GM23338 (cell line): Measurements from ENCODE around the gene TMEM53. TPM values are rescaled to one million over a fixed set of nuclear protein-coding genes. Genes with fewer than 3 reads are reported as not detected.

Experiments
- ATAC-seq: fragments of 200-7000 bp; cut with Tn5 transposase; 3 replicates; pipeline ENCODE4 v1.9.1; 2020
- DNase-seq: peaks from one replicate; pipeline ENCODE4 v3.0.0-alpha.2; 2015; ENCODE audit warnings: low spot score
- H2AFZ ChIP-seq: fragments of 200-600 bp; sonication (generic); 2 replicates; pipeline ENCODE4 v1.8.0; 2016; ENCODE audit warnings: antibody characterized with exemption, mild to moderate bottlenecking, moderate library complexity
- H3F3A ChIP-seq: fragments of 200-600 bp; sonication (generic); replicated peaks from 2 replicates; pipeline ENCODE4 v1.8.0; 2017; ENCODE audit warnings: antibody characterized with exemption, mixed run types, low read depth
- H3K27ac ChIP-seq: fragments of 200-600 bp; sonication (generic); 2 replicates; pipeline ENCODE4 v1.6.1; 2016; ENCODE audit warnings: low read depth
- H3K27me3 ChIP-seq: fragments of 200-600 bp; sonication (generic); 2 replicates; pipeline ENCODE4 v1.8.0; 2016; ENCODE audit warnings: mild to moderate bottlenecking, mixed run types, moderate library complexity; ENCODE audit not compliant: insufficient read depth
- H3K36me3 ChIP-seq: fragments of 200-600 bp; sonication (generic); 2 replicates; pipeline ENCODE4 v1.8.0; 2016; ENCODE audit warnings: mild to moderate bottlenecking; ENCODE audit not compliant: insufficient read depth
- H3K4me1 ChIP-seq: fragments of 200-600 bp; sonication (generic); 2 replicates; pipeline ENCODE4 v1.8.0; 2016; ENCODE audit warnings: mild to moderate bottlenecking, moderate library complexity; ENCODE audit not compliant: insufficient read depth
- H3K4me2 ChIP-seq: fragments of 200-600 bp; sonication (generic); 2 replicates; pipeline ENCODE4 v1.7.1; 2017; ENCODE audit warnings: mixed run types
- H3K4me3 ChIP-seq: fragments of 200-600 bp; sonication (generic); 2 replicates; pipeline ENCODE4 v1.6.1; 2016; ENCODE audit warnings: mixed run types
- H3K79me2 ChIP-seq: fragments of 200-600 bp; sonication (generic); replicated peaks from 2 replicates; pipeline ENCODE4 v1.8.0; 2017; ENCODE audit warnings: mild to moderate bottlenecking; ENCODE audit not compliant: insufficient read depth
- H3K9me2 ChIP-seq: fragments of 200-600 bp; sonication (generic); 2 replicates; pipeline ENCODE4 v1.8.0; 2017; ENCODE audit not compliant: insufficient read depth
- H4K20me1 ChIP-seq: fragments of 200-600 bp; sonication (generic); replicated peaks from 2 replicates; pipeline ENCODE4 v1.8.0; 2017; ENCODE audit warnings: mild to moderate bottlenecking; ENCODE audit not compliant: insufficient read depth
- H3K27ac Mint-ChIP-seq: 2 replicates; pipeline ENCODE4 v1.8.0; 2020; ENCODE audit warnings: inconsistent platforms, mild to moderate bottlenecking, moderate library complexity, mixed read lengths
- H3K27me3 Mint-ChIP-seq: 3 replicates; pipeline ENCODE4 v1.8.0; 2022; ENCODE audit warnings: low read depth, mild to moderate bottlenecking, moderate library complexity, mixed read lengths, inconsistent platforms; ENCODE audit not compliant: insufficient read depth, poor library complexity
- H3K36me3 Mint-ChIP-seq: 3 replicates; pipeline ENCODE4 v1.8.0; 2021; ENCODE audit warnings: low read depth, mild to moderate bottlenecking, inconsistent platforms, moderate library complexity, mixed read lengths
- H3K4me1 Mint-ChIP-seq: 3 replicates; pipeline ENCODE4 v1.8.0; 2020; ENCODE audit warnings: mild to moderate bottlenecking, inconsistent platforms, mixed read lengths
- H3K4me3 Mint-ChIP-seq: 3 replicates; pipeline ENCODE4 v1.8.0; 2021; ENCODE audit warnings: moderate library complexity, mild to moderate bottlenecking, inconsistent platforms, mixed read lengths
- H3K9me3 Mint-ChIP-seq: 3 replicates; pipeline ENCODE4 v1.8.0; 2020; ENCODE audit warnings: moderate library complexity, mild to moderate bottlenecking, inconsistent platforms, mixed read lengths
- EZH2 ChIP-seq: fragments of 200-600 bp; sonication (generic); IDR thresholded peaks from one replicate; pipeline ENCODE4 v1.8.0; 2017; ENCODE audit warnings: antibody characterized with exemption, mild to moderate bottlenecking, low read depth; ENCODE audit not compliant: unreplicated experiment
- EZH2phosphoT487 ChIP-seq: fragments of 200-600 bp; sonication (generic); IDR thresholded peaks from one replicate; pipeline ENCODE4 v1.8.1; 2018; ENCODE audit warnings: antibody characterized with exemption; ENCODE audit not compliant: unreplicated experiment
- JUNB ChIP-seq: IDR thresholded peaks from one replicate; pipeline ENCODE4 v1.6.1; 2016; ENCODE audit warnings: antibody characterized with exemption; ENCODE audit not compliant: unreplicated experiment
- NANOG ChIP-seq: IDR thresholded peaks from 2 replicates; pipeline ENCODE4 v1.6.1; 2016; ENCODE audit warnings: antibody characterized with exemption, borderline replicate concordance
- POLR2AphosphoS5 ChIP-seq: IDR thresholded peaks from 2 replicates; pipeline ENCODE4 v1.6.1; 2016; ENCODE audit warnings: antibody characterized with exemption, low read depth
- REST ChIP-seq: IDR thresholded peaks from one replicate; pipeline ENCODE4 v1.6.1; 2018; ENCODE audit warnings: antibody characterized with exemption; ENCODE audit not compliant: unreplicated experiment
- STAT1 ChIP-seq: IDR thresholded peaks from one replicate; pipeline ENCODE4 v1.6.1; 2016; ENCODE audit warnings: antibody characterized with exemption; ENCODE audit not compliant: unreplicated experiment
- ZNF114 ChIP-seq: fragments of 250-450 bp; sonication (Bioruptor Pico); IDR thresholded peaks from 2 replicates; pipeline ENCODE4 v1.5.0; 2020; ENCODE audit warnings: mild to moderate bottlenecking, moderate library complexity
- ZNF331 ChIP-seq: fragments of 250-450 bp; sonication (Bioruptor Pico); IDR thresholded peaks from 2 replicates; pipeline ENCODE4 v1.5.0; 2020; ENCODE audit warnings: low read depth, mild to moderate bottlenecking, moderate library complexity
- ZNF462 ChIP-seq: fragments of 250-450 bp; sonication (Bioruptor Pico); IDR thresholded peaks from 2 replicates; pipeline ENCODE4 v1.5.0; 2020; ENCODE audit warnings: mild to moderate bottlenecking, moderate library complexity
- polyA plus RNA-seq: library from polyadenylated mRNA; unstranded; fragments of >200 nt; fragmentation: Nextera tagmentation; extraction: Ambion mirVana; gene quantifications from 2 replicates; pipeline ENCODE4 v1.2.1, GENCODE V29; 2016
- total RNA-seq: library from RNA; depleted of rRNA; stranded (reverse); fragments of >200 nt; shearing (Covaris generic); gene quantifications from 2 replicates; pipeline ENCODE4 v1.2.3, GENCODE V29; 2014
- TF ChIP-seq, protein P1 (sequence below): IDR thresholded peaks from 2 replicates; pipeline ENCODE4 v1.6.1; 2016; ENCODE audit warnings: antibody characterized with exemption

The TMEM53 gene
- total and polyA plus RNA-seq, 2 experiments from 2014 or later = 15.4 to 20.8 TPM

DNA sequence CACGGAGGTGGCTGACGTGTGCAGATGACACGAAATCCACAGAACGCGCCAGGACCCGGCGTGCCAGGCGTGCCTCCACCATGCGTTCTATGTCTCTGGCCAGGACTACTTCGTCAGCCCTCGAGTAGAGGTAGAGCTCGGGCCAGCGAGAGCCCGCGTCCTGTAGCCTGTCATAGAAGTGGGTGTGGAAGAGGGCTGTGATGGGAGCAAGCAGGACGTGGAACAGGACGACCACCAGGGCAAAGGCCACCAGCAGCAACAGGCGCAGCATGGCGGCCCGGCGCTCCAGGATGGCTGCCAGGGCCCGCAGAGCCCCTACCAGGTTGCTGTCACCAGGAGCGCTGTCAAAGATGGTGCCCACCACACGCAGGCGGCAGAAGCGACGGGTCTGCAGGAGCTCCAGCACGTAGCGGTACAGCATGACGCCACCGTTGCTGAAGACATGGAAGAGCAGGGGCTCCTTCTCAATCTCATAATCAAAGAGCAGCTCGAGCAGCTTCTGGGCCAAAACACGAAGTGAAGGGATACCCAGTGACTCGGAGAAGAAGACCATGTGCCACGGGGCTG lies 19.6 kb downstream of the TMEM53 start:
- no peak for TF ChIP-seq ZNF462 (CRISPR knock-in tag)
- TF ChIP-seq, protein P1, sequence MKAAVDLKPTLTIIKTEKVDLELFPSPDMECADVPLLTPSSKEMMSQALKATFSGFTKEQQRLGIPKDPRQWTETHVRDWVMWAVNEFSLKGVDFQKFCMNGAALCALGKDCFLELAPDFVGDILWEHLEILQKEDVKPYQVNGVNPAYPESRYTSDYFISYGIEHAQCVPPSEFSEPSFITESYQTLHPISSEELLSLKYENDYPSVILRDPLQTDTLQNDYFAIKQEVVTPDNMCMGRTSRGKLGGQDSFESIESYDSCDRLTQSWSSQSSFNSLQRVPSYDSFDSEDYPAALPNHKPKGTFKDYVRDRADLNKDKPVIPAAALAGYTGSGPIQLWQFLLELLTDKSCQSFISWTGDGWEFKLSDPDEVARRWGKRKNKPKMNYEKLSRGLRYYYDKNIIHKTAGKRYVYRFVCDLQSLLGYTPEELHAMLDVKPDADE = no peak
- TF ChIP-seq EZH2phosphoT487 = no peak
- no peak for TF ChIP-seq ZNF331 (CRISPR knock-in tag)
- TF ChIP-seq JUNB = no peak
- TF ChIP-seq NANOG = no peak
- no peak for TF ChIP-seq REST
- no peak for TF ChIP-seq POLR2AphosphoS5
- TF ChIP-seq EZH2 = no peak
- TF ChIP-seq ZNF114 = no peak
- no peak for TF ChIP-seq STAT1
- Mint-ChIP-seq H3K4me1 (peaks cover 31% of the 10 kb centered on the region), H3K27ac (no peak overlapping the region), H3K27me3 (peaks cover 8% of the 10 kb centered on the region), H3K36me3 (peaks cover 18% of the 10 kb centered on the region), H3K4me3 (no peak overlapping the region), H3K9me3 (no peaks in the 10 kb centered on the region)
- Histone ChIP-seq H3K4me2 (no peak overlapping the region), H3K79me2 (no peaks in the 10 kb centered on the region), H3F3A (peaks cover 10% of the 10 kb centered on the region; the same call in 1 of the 2 replicates), H3K27ac (no peak overlapping the region), H3K4me1 (peaks cover 12% of the 10 kb centered on the region; the same call in 1 of the 2 replicates), H2AFZ (no peak overlapping the region), H4K20me1 (peaks cover 4% of the 10 kb centered on the region), H3K36me3 (peaks cover 2% of the 10 kb centered on the region; the same call in 1 of the 2 replicates), H3K4me3 (no peak overlapping the region), H3K9me2 (no peaks in the 10 kb centered on the region), H3K27me3 (no peaks in the 10 kb centered on the region)
- no peak for DNase-seq
- no peak for ATAC-seq
